ENCODE data around the gene ANKS4B. TPM values are rescaled to one million over a fixed set of nuclear protein-coding genes. Genes with fewer than 3 reads are reported as not detected.
"Not testable (repeated sequence)": the region's sequence is repeated elsewhere in the genome, so short reads cannot be mapped to it uniquely, and the experiment has no call there.

The ANKS4B gene
- total RNA-seq, 1 experiment from 2014 or later: 0.02 TPM

- H3K4me3 ChIP-seq: no peak overlapping the region
- H3K27me3 ChIP-seq: no peaks in the 10 kb centered on the region
- H3K36me3 ChIP-seq: no peaks in the 10 kb centered on the region
- H3K4me1 ChIP-seq: no peaks in the 10 kb centered on the region
- H3K9me3 ChIP-seq (replicated peaks): no peaks in the 10 kb centered on the region
- H3K27ac ChIP-seq: no peak overlapping the region
- DNase-seq: no peak
Measured at GRCh38 chr16:21228361-21228872, 5.1 kb upstream of the ANKS4B start.

GRCh38 chr16:21233045-21233520 lies 416 bp upstream of the ANKS4B start:
- DNase-seq: no peak
- Histone ChIP-seq H3K4me1 (no peaks in the 10 kb centered on the region), H3K9me3 (replicated peaks) (no peaks in the 10 kb centered on the region), H3K27ac (no peak overlapping the region), H3K4me3 (no peak overlapping the region), H3K36me3 (no peaks in the 10 kb centered on the region), H3K27me3 (no peaks in the 10 kb centered on the region)

GRCh38 chr16:21235199-21235585 lies 1.7 kb downstream of the ANKS4B start:
- H3K27ac ChIP-seq: no peak overlapping the region
- H3K27me3 ChIP-seq: no peaks in the 10 kb centered on the region
- H3K36me3 ChIP-seq: no peaks in the 10 kb centered on the region
- H3K4me3 ChIP-seq: no peak overlapping the region
- no peaks in the 10 kb centered on the region for H3K4me1 ChIP-seq
- DNase-seq: no peak
- H3K9me3 ChIP-seq (replicated peaks): no peaks in the 10 kb centered on the region

GRCh38 chr16:21236831-21237230 lies 3.3 kb downstream of the ANKS4B start:
- Histone ChIP-seq H3K27ac (no peak overlapping the region), H3K9me3 (replicated peaks) (no peaks in the 10 kb centered on the region), H3K27me3 (no peaks in the 10 kb centered on the region), H3K4me1 (no peaks in the 10 kb centered on the region), H3K4me3 (no peak overlapping the region), H3K36me3 (no peaks in the 10 kb centered on the region)
- DNase-seq: no peak

- no peak for DNase-seq
- H3K9me3 ChIP-seq (replicated peaks): no peaks in the 10 kb centered on the region
- H3K27me3 ChIP-seq: no peaks in the 10 kb centered on the region
- no peaks in the 10 kb centered on the region for H3K4me1 ChIP-seq
- H3K4me3 ChIP-seq: no peak overlapping the region
- H3K27ac ChIP-seq: no peak overlapping the region
- H3K36me3 ChIP-seq: no peaks in the 10 kb centered on the region
Measured at GRCh38 chr16:21239646-21240045, 6.1 kb downstream of the ANKS4B start.

- Histone ChIP-seq H3K36me3 (no peaks in the 10 kb centered on the region), H3K4me3 (no peak overlapping the region), H3K4me1 (no peaks in the 10 kb centered on the region), H3K27me3 (no peaks in the 10 kb centered on the region), H3K27ac (no peak overlapping the region), H3K9me3 (replicated peaks) (no peaks in the 10 kb centered on the region)
- DNase-seq: no peak
Measured at GRCh38 chr16:21242756-21243155, 9.3 kb downstream of the ANKS4B start.

GRCh38 chr16:21244518-21245215 lies 11.2 kb downstream of the ANKS4B start:
- Histone ChIP-seq H3K36me3 (no peaks in the 10 kb centered on the region), H3K4me1 (no peaks in the 10 kb centered on the region), H3K4me3 (no peak overlapping the region), H3K27ac (no peak overlapping the region), H3K9me3 (replicated peaks) (no peaks in the 10 kb centered on the region), H3K27me3 (no peaks in the 10 kb centered on the region)
- DNase-seq: no peak

- not testable (repeated sequence) for H3K27ac ChIP-seq; H3K36me3 ChIP-seq; H3K4me3 ChIP-seq; H3K27me3 ChIP-seq; DNase-seq; H3K4me1 ChIP-seq; H3K9me3 ChIP-seq (replicated peaks)
Measured at GRCh38 chr16:21248179-21248578, 14.7 kb downstream of the ANKS4B start.

- Histone ChIP-seq H3K36me3 (no peaks in the 10 kb centered on the region), H3K9me3 (replicated peaks) (no peaks in the 10 kb centered on the region), H3K27ac (no peak overlapping the region), H3K4me1 (no peaks in the 10 kb centered on the region), H3K27me3 (0 out of 2 replicates have a peak, but pooled peaks cover 3% of the 10 kb centered on the region), H3K4me3 (no peak overlapping the region)
- DNase-seq: no peak
Measured at GRCh38 chr16:21250072-21250923, 16.8 kb downstream of the ANKS4B start.

GRCh38 chr16:21253470-21253869 lies 20.0 kb downstream of the ANKS4B start:
- H3K27me3 ChIP-seq: 0 out of 2 replicates have a peak, but pooled peaks cover 3% of the 10 kb centered on the region
- DNase-seq: no peak

GRCh38 chr16:21256636-21257035 lies 23.1 kb downstream of the ANKS4B start:
- H3K27me3 ChIP-seq: 0 out of 2 replicates have a peak, but pooled peaks cover 3% of the 10 kb centered on the region
- no peaks in the 10 kb centered on the region for H3K9me3 ChIP-seq (replicated peaks)
- H3K36me3 ChIP-seq: no peaks in the 10 kb centered on the region
- no peak overlapping the region for H3K27ac ChIP-seq
- no peak overlapping the region for H3K4me3 ChIP-seq
- no peak for DNase-seq
- no peaks in the 10 kb centered on the region for H3K4me1 ChIP-seq

More at GRCh38 chr16:21253470-21253869, 20.0 kb downstream of the ANKS4B start:
- Histone ChIP-seq H3K4me1 (no peaks in the 10 kb centered on the region), H3K27ac (no peak overlapping the region), H3K36me3 (no peaks in the 10 kb centered on the region), H3K9me3 (replicated peaks) (no peaks in the 10 kb centered on the region), H3K4me3 (no peak overlapping the region)

GRCh38 chr16:21257284-21257683 lies 23.8 kb downstream of the ANKS4B start:
- no peaks in the 10 kb centered on the region for H3K36me3 ChIP-seq
- no peaks in the 10 kb centered on the region for H3K9me3 ChIP-seq (replicated peaks)
- no peaks in the 10 kb centered on the region for H3K4me1 ChIP-seq
- no peak overlapping the region for H3K4me3 ChIP-seq
- 0 out of 2 replicates have a peak, but pooled peaks cover under 1% of the 10 kb centered on the region for H3K27me3 ChIP-seq
- no peak for DNase-seq
- no peak overlapping the region for H3K27ac ChIP-seq

GRCh38 chr16:21260870-21261791 lies 27.6 kb downstream of the ANKS4B start:
- Histone ChIP-seq H3K27ac (no peak overlapping the region), H3K4me1 (no peaks in the 10 kb centered on the region), H3K36me3 (no peaks in the 10 kb centered on the region), H3K9me3 (replicated peaks) (no peaks in the 10 kb centered on the region), H3K4me3 (no peak overlapping the region), H3K27me3 (no peaks in the 10 kb centered on the region)
- DNase-seq: peak; percentile 7 to 11
